GM21825 (cell line): Measurements from ENCODE around the gene HOXA5.

Experiments used
- ATAC-seq: cut with Tn5 transposase; IDR thresholded peaks from one replicate; pipeline ENCODE4 v1.9.1; 2021; ENCODE audit warnings: mild to moderate bottlenecking, moderate library complexity; ENCODE audit not compliant: unreplicated experiment

Gene HOXA5

GRCh38 chr7:27137640-27138315 lies 5.7 kb downstream of the HOXA5 start:
- ATAC-seq: no peak

- no peak for ATAC-seq
Observed at GRCh38 chr7:27134392-27134791, 9.1 kb downstream of the HOXA5 start.

GRCh38 chr7:27133409-27134231 lies 9.9 kb downstream of the HOXA5 start:
- ATAC-seq: no peak

- ATAC-seq: no peak
Observed at GRCh38 chr7:27132978-27133377, 10.5 kb downstream of the HOXA5 start.

- ATAC-seq: no peak
Observed at GRCh38 chr7:27132214-27132613, 11.3 kb downstream of the HOXA5 start.

- ATAC-seq: no peak
Observed at GRCh38 chr7:27131390-27131819, 12.1 kb downstream of the HOXA5 start.

- ATAC-seq: no peak
Observed at GRCh38 chr7:27130540-27131389, 12.7 kb downstream of the HOXA5 start, which contains the start of gene HOXA4. Gene HOXA4, minus strand, starts transcription at chr7:27130757. Its CDS starts 24 bp downstream, at chr7:27130733.

GRCh38 chr7:27129729-27130539 lies 13.5 kb downstream of the HOXA5 start:
- no peak for ATAC-seq

GRCh38 chr7:27128776-27129728 lies 14.4 kb downstream of the HOXA5 start:
- ATAC-seq: no peak

- no peak for ATAC-seq
Observed at GRCh38 chr7:27128034-27128433, 15.4 kb downstream of the HOXA5 start.

GRCh38 chr7:27126596-27127327 lies 16.7 kb downstream of the HOXA5 start:
- ATAC-seq: no peak

GRCh38 chr7:27125986-27126394 lies 17.5 kb downstream of the HOXA5 start:
- ATAC-seq: no peak

- ATAC-seq: no peak
Observed at GRCh38 chr7:27124902-27125689, 18.4 kb downstream of the HOXA5 start.

GRCh38 chr7:27124096-27124901 lies 19.2 kb downstream of the HOXA5 start:
- no peak for ATAC-seq

GRCh38 chr7:27123477-27124053 lies 19.9 kb downstream of the HOXA5 start:
- ATAC-seq: no peak

GRCh38 chr7:27123007-27123476 lies 20.4 kb downstream of the HOXA5 start:
- ATAC-seq: no peak
